ENCODE results near the gene KCNK2.
"Not testable (repeated sequence)": the region's sequence is repeated elsewhere in the genome, so short reads cannot be mapped to it uniquely, and the experiment has no call there.

The KCNK2 gene

DNA sequence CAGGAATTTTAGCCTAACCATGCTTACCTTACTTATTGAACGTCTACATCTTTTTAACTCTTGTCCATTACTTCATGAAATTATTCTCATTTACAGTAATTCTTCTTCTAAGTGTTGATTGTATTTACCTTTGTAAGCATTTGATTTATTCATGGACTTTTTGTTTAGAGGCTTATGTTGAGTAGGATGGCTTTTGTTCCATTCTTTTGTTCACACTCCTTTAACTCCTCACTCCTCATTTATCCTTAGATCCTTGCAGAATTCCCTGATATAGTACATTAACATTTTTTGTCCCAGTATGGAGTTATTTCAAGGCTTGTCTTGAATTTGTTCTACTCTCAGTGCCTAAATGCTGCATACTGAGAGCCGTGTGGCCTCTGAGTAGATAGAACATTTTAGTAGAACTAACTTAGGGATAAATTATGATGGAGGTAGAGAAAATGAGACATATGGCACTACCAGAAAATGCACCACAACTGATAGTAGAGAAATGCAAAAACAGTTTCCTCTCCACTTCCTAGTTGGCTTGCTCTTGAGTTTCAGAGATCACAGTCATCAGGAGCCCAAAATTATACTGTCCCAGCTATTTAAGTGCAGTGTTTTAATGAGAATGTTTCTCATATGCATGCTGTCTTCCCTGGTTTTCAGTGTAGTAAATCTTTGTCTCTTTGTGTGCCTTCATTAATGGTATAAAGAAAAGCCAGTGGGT, 69.5 kb downstream of the KCNK2 start:
- DNase-seq (ENCODE audit: low read depth in 2 of 3, low spot score in 1 of 3) = no peak

DNA sequence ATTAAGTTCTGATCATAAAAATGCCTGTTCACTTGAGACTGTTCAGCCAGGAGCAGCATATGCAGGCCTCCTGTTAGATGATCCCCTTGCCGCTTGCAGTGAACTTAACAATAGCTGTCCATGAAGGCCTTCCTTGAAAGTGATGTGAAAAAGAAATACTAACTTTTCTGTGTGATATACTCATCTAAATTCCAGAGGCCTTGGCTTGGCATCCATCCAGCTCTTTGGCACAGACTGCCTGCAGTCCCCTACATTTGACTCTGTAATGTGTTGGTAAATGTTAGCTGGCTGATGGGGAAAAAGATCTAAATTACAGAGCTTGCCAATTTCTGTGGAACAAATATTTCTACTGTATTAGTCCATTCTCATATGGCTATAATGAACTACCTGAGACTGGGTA, 73.7 kb downstream of the KCNK2 start:
- DNase-seq (ENCODE audit: low read depth in 2 of 3, low spot score in 1 of 3) = no peak

DNA sequence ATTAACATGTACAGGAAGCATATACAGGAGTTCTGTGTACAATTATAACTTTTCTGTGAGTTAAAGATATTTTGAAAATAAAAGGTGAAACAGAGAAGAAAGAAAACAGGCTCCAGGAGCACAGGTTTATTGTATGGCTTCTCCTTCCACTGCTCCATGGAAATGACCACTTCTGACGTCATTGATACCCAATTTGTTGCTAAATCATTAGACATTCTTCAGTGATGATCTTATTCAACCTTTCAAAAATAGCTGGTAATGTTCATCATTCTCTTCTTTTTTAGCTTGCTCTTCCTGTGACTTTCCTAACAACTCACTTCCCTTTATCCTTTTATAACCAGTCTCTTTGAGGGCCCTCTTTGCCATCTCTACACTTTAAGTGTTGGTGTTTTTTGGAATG, 77.8 kb downstream of the KCNK2 start:
- no peak for DNase-seq (ENCODE audit: low read depth in 2 of 3, low spot score in 1 of 3)

GRCh38 chr1:215163144-215163543, 80.6 kb downstream of the KCNK2 start:
- DNase-seq (ENCODE audit: low read depth in 2 of 3, low spot score in 1 of 3) = not testable (repeated sequence)

DNA sequence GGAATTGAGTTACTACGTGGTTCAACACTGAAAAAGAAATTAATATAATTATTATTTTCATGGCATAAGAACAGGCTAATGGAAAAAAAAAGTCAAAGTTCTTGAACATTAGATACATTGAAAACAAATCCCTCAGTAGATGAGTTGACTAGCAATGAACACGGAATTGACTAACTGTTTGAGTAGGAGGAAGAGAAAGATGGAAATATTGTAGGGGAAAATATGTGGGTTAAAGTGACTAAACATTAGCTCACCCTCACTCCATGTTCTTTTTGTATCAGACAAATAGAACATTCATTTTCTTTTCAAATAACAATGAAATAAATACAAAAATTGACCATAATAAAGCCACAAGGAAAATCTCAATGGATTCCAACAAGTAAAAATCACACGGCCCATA, 84.3 kb downstream of the KCNK2 start:
- no peak for DNase-seq (ENCODE audit: low read depth in 2 of 3, low spot score in 1 of 3)

DNA sequence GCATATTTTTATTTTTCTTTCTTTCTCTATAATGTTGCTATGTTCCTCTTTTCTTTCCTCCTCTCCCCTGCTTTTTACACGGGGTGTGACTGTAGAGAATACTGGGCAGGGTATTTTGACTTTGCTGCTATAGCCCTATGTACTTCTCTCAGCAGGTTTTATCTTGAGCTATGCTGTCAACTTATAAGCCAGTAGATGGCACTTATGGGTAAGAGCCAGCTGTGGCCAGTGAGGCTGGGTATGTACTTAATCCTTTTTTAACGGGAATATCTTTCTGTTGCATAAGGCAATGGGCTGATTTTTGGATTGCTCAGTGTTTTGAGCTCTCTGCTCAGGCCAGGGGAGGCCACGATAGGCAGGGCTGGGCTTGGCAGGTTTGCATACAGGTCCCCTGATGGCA, 99.0 kb downstream of the KCNK2 start:
- DNase-seq (ENCODE audit: low read depth in 2 of 3, low spot score in 1 of 3) = no peak

GRCh38 chr1:215185067-215185620, 102.6 kb downstream of the KCNK2 start:
- no peak for DNase-seq (ENCODE audit: low read depth in 2 of 3, low spot score in 1 of 3)

DNA sequence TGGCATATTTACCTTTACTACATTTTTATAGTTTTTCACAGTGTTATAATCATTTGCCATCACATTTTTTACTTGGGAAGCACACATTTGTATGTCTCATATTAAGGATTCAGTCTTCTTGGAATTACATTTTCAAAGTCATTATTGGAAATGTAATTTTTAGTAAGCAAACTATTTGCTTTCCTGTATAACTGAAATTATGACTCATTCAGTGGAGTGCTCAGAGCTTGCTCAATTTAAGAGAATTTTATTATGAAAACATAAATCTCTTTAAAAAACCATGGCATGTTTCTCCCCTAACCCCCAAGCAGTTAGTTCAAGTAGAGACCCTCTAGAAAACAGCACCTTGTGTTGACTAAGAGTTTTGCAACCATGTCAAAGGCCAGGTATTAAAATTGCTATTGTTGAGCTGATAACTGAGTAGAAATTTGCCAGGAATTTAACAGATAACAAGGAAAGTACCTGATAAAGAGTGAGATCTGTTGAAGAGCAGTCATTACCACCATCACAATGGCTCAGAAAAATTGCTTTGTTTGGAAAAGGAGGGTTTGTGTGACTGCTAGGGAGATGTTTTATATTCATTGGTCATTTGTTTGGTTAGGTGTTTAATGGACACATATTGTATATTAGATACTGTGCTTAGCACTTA, 105.9 kb downstream of the KCNK2 start:
- no peak for DNase-seq (ENCODE audit: low read depth in 2 of 3, low spot score in 1 of 3)

DNA sequence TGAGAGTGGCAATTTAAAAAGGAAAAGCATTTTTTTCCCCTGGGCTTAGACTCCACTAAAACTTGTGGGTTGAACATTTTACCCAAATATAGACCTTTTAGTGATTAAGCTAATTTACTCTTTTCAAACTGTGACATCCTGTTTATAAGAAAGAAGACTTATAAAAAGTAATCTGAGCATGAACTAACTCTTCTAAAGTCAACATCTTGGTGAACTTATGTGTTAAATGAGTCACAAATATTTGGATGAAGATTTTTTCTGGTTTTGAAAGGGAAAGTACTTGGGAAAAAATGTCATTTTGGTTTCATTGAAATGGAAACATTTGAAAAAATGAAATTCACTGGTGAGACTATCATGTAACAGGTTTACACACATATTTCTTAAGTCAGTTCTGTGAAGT, 109.8 kb downstream of the KCNK2 start:
- no peak for DNase-seq (ENCODE audit: low read depth in 2 of 3, low spot score in 1 of 3)

- no peak for DNase-seq (ENCODE audit: low read depth in 2 of 3, low spot score in 1 of 3)
Observed at GRCh38 chr1:215198021-215198420, 115.5 kb downstream of the KCNK2 start.

GRCh38 chr1:215200121-215200520, 117.6 kb downstream of the KCNK2 start:
- DNase-seq (ENCODE audit: low read depth in 2 of 3, low spot score in 1 of 3) = no peak

GRCh38 chr1:215201283-215201682, 118.7 kb downstream of the KCNK2 start:
- no peak for DNase-seq (ENCODE audit: low read depth in 2 of 3, low spot score in 1 of 3)

DNA sequence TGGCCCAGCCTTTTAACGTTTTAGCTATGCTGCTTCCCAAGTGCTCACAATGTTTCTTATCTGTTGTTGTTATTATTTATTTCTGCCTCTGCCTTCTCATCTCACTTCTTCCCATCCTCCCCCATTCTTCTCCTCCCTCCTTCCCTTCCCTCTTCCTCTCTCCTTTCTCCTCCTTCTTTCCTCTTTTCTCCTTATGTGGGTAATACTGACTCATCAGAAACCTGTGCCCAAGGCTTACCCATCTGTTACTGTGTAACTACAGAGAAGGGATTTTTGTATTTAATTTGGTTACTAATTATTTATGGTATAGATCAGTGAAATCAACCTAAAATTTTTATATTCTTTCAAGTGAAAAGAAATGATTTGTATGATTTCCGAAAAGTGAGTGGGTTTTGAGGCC, 120.3 kb downstream of the KCNK2 start:
- DNase-seq (ENCODE audit: low read depth in 2 of 3, low spot score in 1 of 3) = no peak

- no peak for DNase-seq (ENCODE audit: low read depth in 2 of 3, low spot score in 1 of 3)
Observed at GRCh38 chr1:215210167-215210566, 127.6 kb downstream of the KCNK2 start.

- no peak for DNase-seq (ENCODE audit: low read depth in 2 of 3, low spot score in 1 of 3)
Observed at GRCh38 chr1:215215846-215216245, 133.3 kb downstream of the KCNK2 start.

DNA sequence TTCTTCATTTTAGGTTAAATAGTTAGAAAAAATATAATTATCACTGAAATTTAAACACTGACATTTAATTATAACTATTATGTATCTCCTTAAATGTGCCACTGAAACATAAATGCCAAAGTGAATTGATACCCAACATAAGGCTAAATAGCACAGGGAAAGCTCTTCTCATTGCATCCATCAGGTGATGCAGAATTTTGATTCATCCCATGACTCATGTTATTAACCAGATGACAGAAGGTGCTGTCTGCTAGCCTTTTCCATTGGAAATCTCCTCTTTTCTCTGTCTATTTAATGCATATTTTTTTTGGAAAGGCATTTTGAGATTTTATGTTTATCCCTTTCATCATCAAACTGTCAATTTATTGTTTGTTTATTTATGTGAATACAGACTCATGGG, 136.8 kb downstream of the KCNK2 start:
- DNase-seq (ENCODE audit: low read depth in 2 of 3, low spot score in 1 of 3) = no peak

DNA sequence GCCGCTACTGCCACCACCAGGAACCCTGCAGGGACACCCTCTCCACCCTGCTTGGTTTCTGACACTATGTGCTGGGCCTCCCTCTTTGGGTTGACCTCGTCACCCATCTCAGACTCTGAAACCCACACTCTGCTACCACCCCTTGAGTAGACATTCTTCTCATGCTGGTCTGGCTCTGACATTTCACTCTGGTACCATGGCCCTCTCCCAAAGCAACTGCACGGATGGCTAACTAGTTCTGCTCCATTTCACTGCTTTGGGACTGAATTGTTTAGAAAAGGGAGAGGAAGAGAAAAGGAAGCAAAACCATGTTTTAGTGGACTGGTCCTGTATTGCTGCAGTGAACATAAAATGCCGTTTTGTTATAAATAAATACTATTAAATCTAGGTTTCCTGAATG, 137.8 kb downstream of the KCNK2 start:
- DNase-seq (ENCODE audit: low read depth in 2 of 3, low spot score in 1 of 3) = no peak

DNA sequence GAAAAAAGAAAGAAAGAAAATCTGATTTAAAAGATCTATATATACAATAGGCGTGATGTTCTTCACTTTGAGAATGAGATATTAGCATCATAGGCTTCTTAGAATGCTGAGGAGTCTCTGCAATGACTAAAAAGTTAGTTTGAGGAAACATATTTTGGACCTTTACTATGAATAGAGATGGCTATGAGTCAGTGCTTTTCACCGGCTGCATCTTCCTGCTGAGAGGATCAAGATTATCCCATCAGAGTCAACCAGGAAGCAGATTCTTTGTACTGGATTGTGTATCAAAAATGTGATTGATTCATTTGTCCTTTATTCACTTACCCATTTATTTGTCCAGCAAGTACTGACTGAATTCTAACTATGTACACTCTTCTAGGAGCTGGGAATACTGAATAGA, 144.2 kb downstream of the KCNK2 start:
- DNase-seq (ENCODE audit: low read depth in 2 of 3, low spot score in 1 of 3) = no peak

- DNase-seq (ENCODE audit: low read depth in 2 of 3, low spot score in 1 of 3) = no peak
Observed at GRCh38 chr1:215228193-215228592, 145.7 kb downstream of the KCNK2 start.

DNA sequence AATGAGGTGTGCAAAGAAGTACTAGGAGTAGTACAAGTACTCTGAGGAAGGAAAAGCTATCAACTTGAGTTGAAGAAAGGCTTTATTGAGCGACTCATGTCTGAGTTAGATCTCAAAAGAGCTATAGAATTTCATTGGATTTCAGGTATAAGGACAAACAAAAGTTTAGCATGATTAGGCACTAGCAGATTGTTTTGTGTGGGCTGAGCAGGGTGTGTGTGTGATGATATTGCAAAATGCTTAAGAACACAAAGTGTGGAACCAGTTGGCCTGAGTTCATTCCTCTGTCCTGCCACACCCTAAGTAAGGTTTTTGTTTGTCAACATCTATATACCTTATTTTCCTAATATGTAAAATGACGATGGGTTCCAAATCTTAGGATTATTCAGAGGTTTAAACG, 158.9 kb downstream of the KCNK2 start:
- DNase-seq (ENCODE audit: low read depth in 2 of 3, low spot score in 1 of 3) = no peak

DNA sequence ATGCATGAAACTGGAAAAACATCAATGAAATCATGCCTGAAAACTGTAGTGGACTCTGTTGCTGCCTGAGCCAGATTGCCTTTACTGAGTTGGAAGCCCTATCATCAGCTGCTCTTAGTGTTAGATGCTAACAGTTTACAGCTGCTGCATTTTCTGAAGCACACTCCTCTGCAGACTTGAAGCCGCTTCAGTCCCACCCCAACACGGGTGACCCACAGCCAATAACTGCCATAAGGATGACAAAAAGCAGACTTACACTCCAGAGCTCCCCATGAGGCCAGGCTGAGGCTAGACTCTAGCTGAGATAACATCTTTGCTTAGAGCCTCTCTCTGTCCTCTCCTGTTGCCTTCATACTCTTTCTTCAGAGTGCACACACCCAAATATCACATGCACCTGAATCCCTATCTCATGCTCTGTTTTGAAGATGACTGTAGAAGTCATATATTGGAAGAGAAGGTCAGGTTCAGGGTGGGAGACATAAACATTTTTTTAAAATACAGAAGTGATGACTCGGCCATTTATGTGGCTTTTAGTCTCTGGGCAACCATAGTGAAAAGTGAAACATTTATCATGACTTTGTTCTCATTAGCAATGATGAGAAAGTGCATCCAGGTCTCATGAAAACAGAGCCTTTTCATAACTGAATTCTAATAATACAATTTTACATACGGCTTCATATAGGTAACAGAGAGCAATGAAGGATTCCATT, 161.0 kb downstream of the KCNK2 start:
- DNase-seq (ENCODE audit: low read depth in 2 of 3, low spot score in 1 of 3) = no peak

GRCh38 chr1:215250913-215251312, 168.4 kb downstream of the KCNK2 start:
- DNase-seq (ENCODE audit: low read depth in 2 of 3, low spot score in 1 of 3) = no peak
